ENCODE data around the gene PAPOLA. TPM values are rescaled to one million over a fixed set of nuclear protein-coding genes. Genes with fewer than 3 reads are reported as not detected.

Gene PAPOLA
- total RNA-seq, 2 experiments from 2014 or later = 99.3 to 197 TPM

- Histone ChIP-seq H3K4me2 (ENCODE audit: low read length) (no peak overlapping the region), H3K4me1 (ENCODE audit: insufficient read depth, low read length, poor library complexity, severe bottlenecking) (no peaks in the 10 kb centered on the region), H3K4me3 (ENCODE audit: low read depth, low read length, poor library complexity, severe bottlenecking) (no peak overlapping the region), H3K27ac (ENCODE audit: low read depth, low read length, poor library complexity, severe bottlenecking) (no peak overlapping the region), H4K20me1 (ENCODE audit: insufficient read depth, low read length) (no peaks in the 10 kb centered on the region), H3K9me3 (ENCODE audit: low read length) (no peaks in the 10 kb centered on the region), H3K9me2 (ENCODE audit: insufficient read depth, low read length) (no peaks in the 10 kb centered on the region), H3K79me2 (ENCODE audit: insufficient read depth, low read depth, low read length) (no peaks in the 10 kb centered on the region), H3K36me3 (ENCODE audit: insufficient read depth, low read length) (no peaks in the 10 kb centered on the region), H2AFZ (ENCODE audit: low read length) (no peak overlapping the region)
- no peak for DNase-seq (ENCODE audit: low spot score)
- no TSS peak for BruUV-seq (replicated peaks)
- POLR2A ChIA-PET = interaction anchor here (1.5 kb wide), 1 partner anchor 13 kb away, joined by 3 read pairs; no protein-coding TSS in a partner anchor
- CTCF ChIA-PET (ENCODE audit: unreplicated experiment) = no interaction called here
- no peak for TF ChIP-seq CTCF (conservative IDR thresholded peaks at IDR 0.05; ENCODE audit: low read length)
- no peak for TF ChIP-seq EZH2phosphoT487 (IDR thresholded peaks at IDR 0.05; ENCODE audit: borderline replicate concordance, low read depth, low read length)
- intact Hi-C loops (cut with micrococcal nuclease; ENCODE audit: unreplicated experiment) = no loop called here
Observed at GRCh38 chr14:96588410-96589257, 86.5 kb downstream of the PAPOLA start.

- intact Hi-C loops (cut with micrococcal nuclease; ENCODE audit: unreplicated experiment) = no loop called here
- H3K4me1 ChIP-seq (ENCODE audit: insufficient read depth, low read length, poor library complexity, severe bottlenecking) = no peaks in the 10 kb centered on the region
- DNase-seq (ENCODE audit: low spot score) = no peak
- ChIA-PET CTCF (ENCODE audit: unreplicated experiment) (no interaction called here), POLR2A (interaction anchor here (1.5 kb wide), 1 partner anchor 14 kb away, joined by 3 read pairs; no protein-coding TSS in a partner anchor)
- H3K4me3 ChIP-seq (ENCODE audit: low read depth, low read length, poor library complexity, severe bottlenecking) = no peak overlapping the region
- H4K20me1 ChIP-seq (ENCODE audit: insufficient read depth, low read length) = no peaks in the 10 kb centered on the region
- no peak for TF ChIP-seq EZH2phosphoT487 (IDR thresholded peaks at IDR 0.05; ENCODE audit: borderline replicate concordance, low read depth, low read length)
- no peak for TF ChIP-seq CTCF (conservative IDR thresholded peaks at IDR 0.05; ENCODE audit: low read length)
- no peak overlapping the region for H3K4me2 ChIP-seq (ENCODE audit: low read length)
- no TSS peak for BruUV-seq (replicated peaks)
- H3K9me3 ChIP-seq (ENCODE audit: low read length) = no peaks in the 10 kb centered on the region
- H3K79me2 ChIP-seq (ENCODE audit: insufficient read depth, low read depth, low read length) = no peaks in the 10 kb centered on the region
- no peak overlapping the region for H2AFZ ChIP-seq (ENCODE audit: low read length)
- no peak overlapping the region for H3K27ac ChIP-seq (ENCODE audit: low read depth, low read length, poor library complexity, severe bottlenecking)
- no peaks in the 10 kb centered on the region for H3K36me3 ChIP-seq (ENCODE audit: insufficient read depth, low read length)
- no peaks in the 10 kb centered on the region for H3K9me2 ChIP-seq (ENCODE audit: insufficient read depth, low read length)
Observed at GRCh38 chr14:96589577-96589976, 87.4 kb downstream of the PAPOLA start.

GRCh38 chr14:96590190-96590864, 88.1 kb downstream of the PAPOLA start:
- H3K36me3 ChIP-seq (ENCODE audit: insufficient read depth, low read length) = no peaks in the 10 kb centered on the region
- H2AFZ ChIP-seq (ENCODE audit: low read length) = no peak overlapping the region
- H3K4me2 ChIP-seq (ENCODE audit: low read length) = no peak overlapping the region
- no peak overlapping the region for H3K27ac ChIP-seq (ENCODE audit: low read depth, low read length, poor library complexity, severe bottlenecking)
- no peak for DNase-seq (ENCODE audit: low spot score)
- no TSS peak for BruUV-seq (replicated peaks)
- H3K9me3 ChIP-seq (ENCODE audit: low read length) = no peaks in the 10 kb centered on the region
- ChIA-PET POLR2A (no interaction called here), CTCF (ENCODE audit: unreplicated experiment) (no interaction called here)
- H3K4me3 ChIP-seq (ENCODE audit: low read depth, low read length, poor library complexity, severe bottlenecking) = no peak overlapping the region
- TF ChIP-seq EZH2phosphoT487 (IDR thresholded peaks at IDR 0.05; ENCODE audit: borderline replicate concordance, low read depth, low read length) (no peak), CTCF (conservative IDR thresholded peaks at IDR 0.05; ENCODE audit: low read length) (no peak)
- no peaks in the 10 kb centered on the region for H4K20me1 ChIP-seq (ENCODE audit: insufficient read depth, low read length)
- no peaks in the 10 kb centered on the region for H3K9me2 ChIP-seq (ENCODE audit: insufficient read depth, low read length)
- intact Hi-C loops (cut with micrococcal nuclease; ENCODE audit: unreplicated experiment) = no loop called here
- no peaks in the 10 kb centered on the region for H3K4me1 ChIP-seq (ENCODE audit: insufficient read depth, low read length, poor library complexity, severe bottlenecking)
- H3K79me2 ChIP-seq (ENCODE audit: insufficient read depth, low read depth, low read length) = no peaks in the 10 kb centered on the region
